SK-N-SH (cell line): ENCODE measurements around the gene EEF1A2. TPM values are rescaled to one million over a fixed set of nuclear protein-coding genes. Genes with fewer than 3 reads are reported as not detected.

Experiments used
- CTCF ChIA-PET: fragments of 300-600, 350-600 bp; formaldehyde crosslinking; extraction: SDS; loops from one replicate; lab custom pipeline; 2021; lab: Yijun Ruan, JAX
- POLR2A ChIA-PET: fragments of 350-600 bp; sonication (Branson Sonifier 250); formaldehyde crosslinking; extraction: SDS; loops from one replicate; lab custom pipeline; 2020; ENCODE audit warnings: antibody characterized with exemption, inconsistent platforms; lab: Yijun Ruan, JAX
- DNase-seq: peaks from one replicate; pipeline ENCODE4 v3.0.0; 2012
- H2AFZ ChIP-seq: fragments of 200-600 bp; sonication (generic); 2 replicates; pipeline ENCODE4 v1.8.1; 2016; ENCODE audit warnings: antibody characterized with exemption, mild to moderate bottlenecking, low read depth
- H3F3A ChIP-seq: fragments of 200-600 bp; sonication (generic); replicated peaks from 2 replicates; pipeline ENCODE3; 2016; ENCODE audit warnings: antibody characterized with exemption, mild to moderate bottlenecking; ENCODE audit not compliant: insufficient read depth
- H3K27ac ChIP-seq, 2 experiments: fragments of 200-500 bp in 1 of 2; fragments of 200-600 bp in 1 of 2; sonication (Bioruptor generic) in 1 of 2; sonication (generic), shearing (Covaris generic) in 1 of 2; 2 replicates each; pipeline versions ENCODE4 v1.5.1 to v1.6.1; 2014 to 2016; ENCODE audit warnings: low read depth in 2 of 2, inconsistent platforms in 1 of 2, low read length in 1 of 2, mild to moderate bottlenecking in 1 of 2, mixed read lengths in 1 of 2
- H3K27me3 ChIP-seq: fragments of 200-600 bp; sonication (generic), shearing (Covaris generic); 2 replicates; pipeline ENCODE4 v1.6.1; 2016; ENCODE audit warnings: mixed run types; ENCODE audit not compliant: insufficient read depth
- H3K36me3 ChIP-seq, 2 experiments: fragments of 200-500 bp in 1 of 2; fragments of 200-600 bp in 1 of 2; sonication (Bioruptor generic) in 1 of 2; sonication (generic) in 1 of 2; replicated peaks in 1 of 2; 2 replicates each; pipeline versions ENCODE3 to v1.5.1; 2014 to 2016; ENCODE audit warnings: low read length in 1 of 2, mild to moderate bottlenecking in 1 of 2; ENCODE audit not compliant: insufficient read depth in 2 of 2, control insufficient read depth in 1 of 2
- H3K4me1 ChIP-seq, 2 experiments: fragments of 200-500 bp in 1 of 2; fragments of 200-600 bp in 1 of 2; sonication (Bioruptor generic) in 1 of 2; sonication (generic), shearing (Covaris generic) in 1 of 2; 2 replicates each; pipeline versions ENCODE4 v1.5.1 to v1.6.1; 2014 to 2016; ENCODE audit warnings: low read depth in 1 of 2, low read length in 1 of 2, mixed run types in 1 of 2; ENCODE audit not compliant: insufficient read depth in 2 of 2, control insufficient read depth in 1 of 2
- H3K4me2 ChIP-seq: fragments of 200-600 bp; sonication (generic), shearing (Covaris generic); 2 replicates; pipeline ENCODE4 v1.6.1; 2017; ENCODE audit warnings: mixed run types
- H3K4me3 ChIP-seq, 2 experiments: fragments of 200-500 bp in 1 of 2; fragments of 200-600 bp in 1 of 2; sonication (Bioruptor generic) in 1 of 2; sonication (generic), shearing (Covaris generic) in 1 of 2; 2 replicates each; pipeline versions ENCODE4 v1.5.1 to v1.8.1; 2014 to 2016; ENCODE audit warnings: low read depth in 2 of 2, inconsistent platforms in 1 of 2, low read length in 1 of 2, mild to moderate bottlenecking in 1 of 2, mixed read lengths in 1 of 2, moderate library complexity in 1 of 2
- H3K79me2 ChIP-seq: fragments of 200-600 bp; sonication (generic); 2 replicates; pipeline ENCODE4 v1.8.1; 2017; ENCODE audit warnings: mild to moderate bottlenecking; ENCODE audit not compliant: insufficient read depth
- H3K9ac ChIP-seq: fragments of 200-600 bp; sonication (generic); 2 replicates; pipeline ENCODE4 v1.6.1; 2017; ENCODE audit warnings: mixed run types
- H3K9me2 ChIP-seq: fragments of 200-600 bp; sonication (generic); 2 replicates; pipeline ENCODE4 v1.6.1; 2017; ENCODE audit warnings: mixed run types
- H3K9me3 ChIP-seq: fragments of 200-600 bp; sonication (generic); 2 replicates; pipeline ENCODE4 v1.6.1; 2017; ENCODE audit warnings: mixed run types, mild to moderate bottlenecking, moderate library complexity
- H4K20me1 ChIP-seq: fragments of 200-600 bp; sonication (generic); 2 replicates; pipeline ENCODE4 v1.6.1; 2017; ENCODE audit warnings: mild to moderate bottlenecking, mixed run types; ENCODE audit not compliant: insufficient read depth
- CTCF ChIP-seq: fragments of 200-600 bp; sonication (generic); IDR thresholded peaks from 2 replicates; pipeline ENCODE4 v1.6.1; 2017; ENCODE audit warnings: antibody characterized with exemption, mild to moderate bottlenecking, moderate library complexity
- ELF1 ChIP-seq: IDR thresholded peaks from 2 replicates; pipeline ENCODE4 v1.4.0; 2012
- EP300 ChIP-seq, 2 experiments: IDR thresholded peaks; 2 replicates each; pipeline versions ENCODE4 v1.4.0 to v1.6.1; 2012; ENCODE audit warnings: borderline replicate concordance in 1 of 2, low read depth in 1 of 2, low read length in 1 of 2
- EZH2phosphoT487 ChIP-seq: fragments of 200-600 bp; sonication (generic); IDR thresholded peaks from 2 replicates; pipeline ENCODE4 v1.6.1; 2017; ENCODE audit warnings: low read depth, mixed run types, mild to moderate bottlenecking, antibody characterized with exemption, moderate library complexity, borderline replicate concordance
- FOSL2 ChIP-seq: IDR thresholded peaks from 2 replicates; pipeline ENCODE4 v1.4.0; 2012; ENCODE audit warnings: low read depth, mild to moderate bottlenecking, moderate library complexity, borderline replicate concordance
- JUND ChIP-seq: IDR thresholded peaks from 2 replicates; pipeline ENCODE4 v1.4.0; 2012
- MXI1 ChIP-seq: IDR thresholded peaks from 2 replicates; pipeline ENCODE4 v1.6.1; 2012; ENCODE audit warnings: mild to moderate bottlenecking, low read depth, low read length, improper control_type of control experiment
- NRF1 ChIP-seq: IDR thresholded peaks from 2 replicates; pipeline ENCODE4 v1.6.1; 2012; ENCODE audit warnings: low read depth, mild to moderate bottlenecking, low read length
- PBX3 ChIP-seq: IDR thresholded peaks from 2 replicates; pipeline ENCODE4; 2012
- POLR2AphosphoS5 ChIP-seq: IDR thresholded peaks from 2 replicates; pipeline ENCODE4 v1.6.1; 2012; ENCODE audit warnings: low read depth, low read length
- RAD21 ChIP-seq: IDR thresholded peaks from 2 replicates; pipeline ENCODE4 v1.6.1; 2012; ENCODE audit warnings: mild to moderate bottlenecking, low read length
- REST ChIP-seq: IDR thresholded peaks from 2 replicates; pipeline ENCODE4 v1.6.1; 2012; ENCODE audit warnings: mild to moderate bottlenecking, low read depth, low read length, moderate library complexity
- RFX5 ChIP-seq: IDR thresholded peaks from 2 replicates; pipeline ENCODE4 v1.6.1; 2012; ENCODE audit warnings: mild to moderate bottlenecking, improper control_type of control experiment, low read length
- RXRA ChIP-seq: IDR thresholded peaks from 2 replicates; pipeline ENCODE4 v1.4.0; 2012; ENCODE audit warnings: low read depth, mild to moderate bottlenecking, borderline replicate concordance
- SIN3A ChIP-seq: IDR thresholded peaks from 2 replicates; pipeline ENCODE4 v1.6.1; 2012; ENCODE audit warnings: low read depth, mild to moderate bottlenecking, low read length, moderate library complexity, borderline replicate concordance
- TEAD4 ChIP-seq: IDR thresholded peaks from 2 replicates; pipeline ENCODE4 v1.4.0; 2012; ENCODE audit warnings: mild to moderate bottlenecking, borderline replicate concordance; ENCODE audit not compliant: insufficient read depth
- YY1 ChIP-seq: IDR thresholded peaks from 2 replicates; pipeline ENCODE4 v1.4.0; 2012; ENCODE audit warnings: low read depth, mild to moderate bottlenecking
- ZBTB33 ChIP-seq: IDR thresholded peaks from 2 replicates; pipeline ENCODE4 v1.4.0; 2012; ENCODE audit warnings: low read depth, borderline replicate concordance
- WGBS: methylation state at CpG from one replicate; pipeline ENCODE4 v1.1.6; 2017; ENCODE audit warnings: low lambda C conversion rate; 5-methylcytosine and 5-hydroxymethylcytosine counted together
- polyA plus RNA-seq, 3 experiments: library from polyadenylated mRNA; depleted of rRNA; stranded (reverse); fragments of >200 nt; gene quantifications; 2 replicates each; pipeline ENCODE4 v1.2.3, GENCODE V29; 2012

EEF1A2 gene
- polyA plus RNA-seq, 1 of the 3 experiments (the other 2 are of a cell fraction), result 16.5 TPM

- CTCF ChIA-PET, result interaction anchor here (0.8 to 5.2 kb wide), 5 partner anchors 11 to 615 kb away, joined by 3 to 24 read pairs (median 7); partner anchors contain the start of genes LKAAEAR1 and PPDPF
Observed at GRCh38 chr20:63468421-63468820, 30.5 kb downstream of the EEF1A2 start.

More at GRCh38 chr20:63468421-63468820, 30.5 kb downstream of the EEF1A2 start:
- no peaks in the 10 kb centered on the region for H4K20me1 ChIP-seq
- no peak overlapping the region for H3K4me3 ChIP-seq
- peaks cover 42% of the 10 kb centered on the region for H3K27me3 ChIP-seq
- no peaks in the 10 kb centered on the region for H3K9me3 ChIP-seq
- TF ChIP-seq NRF1, result no peak
- TF ChIP-seq JUND, result no peak
- TF ChIP-seq RAD21, result no peak
- no peak for TF ChIP-seq TEAD4
- TF ChIP-seq EP300 (IDR thresholded peaks at IDR 0.05; ENCODE audit: borderline replicate concordance in 1 of 2, low read depth in 1 of 2, low read length in 1 of 2), result no peak
- no peak for TF ChIP-seq SIN3A
- no peak for TF ChIP-seq RFX5
- TF ChIP-seq YY1, result no peak
- no peak for TF ChIP-seq CTCF
- no peak for TF ChIP-seq EZH2phosphoT487
- TF ChIP-seq FOSL2, result no peak
- TF ChIP-seq ELF1, result no peak
- no peak for TF ChIP-seq MXI1
- no peak for TF ChIP-seq RXRA
- no peak for TF ChIP-seq ZBTB33
- TF ChIP-seq PBX3, result no peak
- TF ChIP-seq REST, result no peak
- no peak for TF ChIP-seq POLR2AphosphoS5
- no CpG with 5 or more reads among the region's 12 CpGs for WGBS
- no peaks in the 10 kb centered on the region for H3K36me3 ChIP-seq
- H3K9me2 ChIP-seq, result no peaks in the 10 kb centered on the region
- no peak overlapping the region for H2AFZ ChIP-seq
- POLR2A ChIA-PET, result interaction anchor here (1.6 to 2.2 kb wide), 2 partner anchors 11 to 53 kb away, joined by 6 read pairs; partner anchors contain the start of gene PPDPF
- H3F3A ChIP-seq, result no peaks in the 10 kb centered on the region
- DNase-seq, result no peak
- H3K79me2 ChIP-seq, result no peaks in the 10 kb centered on the region
- peaks cover 0 to 71% of the 10 kb centered on the region in 2 experiments; a peak in 2 of 4 replicates for H3K4me1 ChIP-seq
- H3K9ac ChIP-seq, result no peak overlapping the region
- H3K27ac ChIP-seq, result peak overlapping the region in 1 of 2 experiments; percentile 86; a peak in 1 of 4 replicates
- no peak overlapping the region for H3K4me2 ChIP-seq
